Left colon (tissue), 2 donors: ENCODE measurements around the gene HNRNPA0. TPM values are rescaled to one million over a fixed set of nuclear protein-coding genes. Genes with fewer than 3 reads are reported as not detected.
A peak's percentile ranks its signal among the peaks of the same experiment; 100 is the strongest.

Experiments used
- ATAC-seq: fragments of 200-7000 bp; cut with Tn5 transposase; one replicate; pipeline ENCODE4 v1.9.1; 2020; ENCODE audit warnings: mild to moderate bottlenecking, moderate library complexity
- DNase-seq, 2 donors: peaks; one replicate each; pipeline ENCODE4 v3.0.0-alpha.2; 2020
- intact Hi-C, 2 donors: fragments of 100-400 bp; cut with DNase I in 1 of 2; cut with micrococcal nuclease in 1 of 2; formaldehyde crosslinking; loops; one replicate each; pipeline versions ENCODE4 v1.11.2 to v1.14.0; 2022; cut with DNase I, micrococcal nuclease
- total RNA-seq, 2 donors: library from RNA; stranded (reverse); fragmentation: NEBNext Ultra II Directional; extraction: Animal tissue kit (Norgen Biotek cat#: 25700); gene quantifications; one replicate each; pipeline ENCODE4 v1.2.1, GENCODE V29; 2021
- donor health status: DM: no; HTN: no; CAD: no.
- donor health status: DM: yes; HTN: yes; CAD: no.

Gene HNRNPA0
- total RNA-seq, 2 donors from 2014 or later: 21.0 to 22.0 TPM

DNA sequence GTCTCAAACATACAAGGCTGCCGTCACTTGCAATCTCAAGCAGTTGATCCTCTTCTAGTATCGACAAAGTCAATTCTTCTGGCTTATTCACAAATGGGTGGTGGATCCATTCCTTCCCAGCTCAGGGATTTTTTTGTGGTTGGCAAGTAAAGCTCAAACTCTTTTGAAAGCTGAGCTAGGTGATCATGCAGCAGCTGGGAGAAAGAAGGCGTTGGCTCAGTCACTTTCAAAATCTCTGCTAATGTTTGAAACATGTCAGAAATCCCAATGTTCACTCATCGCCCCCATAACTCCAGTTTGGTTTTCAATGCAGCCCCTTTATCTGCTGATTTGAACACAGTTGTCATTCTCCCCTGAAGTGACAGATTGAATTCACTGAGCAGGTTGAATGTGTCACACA is 4.0 kb upstream of the HNRNPA0 start:
- DNase-seq (no peak), ATAC-seq (no peak)
- intact Hi-C loops: no loop called here

- intact Hi-C loops: no loop called here
- ATAC-seq (no peak), DNase-seq (no peak)
These were observed 3.5 kb upstream of the HNRNPA0 start for GRCh38 chr5:137757634-137758033.

DNA sequence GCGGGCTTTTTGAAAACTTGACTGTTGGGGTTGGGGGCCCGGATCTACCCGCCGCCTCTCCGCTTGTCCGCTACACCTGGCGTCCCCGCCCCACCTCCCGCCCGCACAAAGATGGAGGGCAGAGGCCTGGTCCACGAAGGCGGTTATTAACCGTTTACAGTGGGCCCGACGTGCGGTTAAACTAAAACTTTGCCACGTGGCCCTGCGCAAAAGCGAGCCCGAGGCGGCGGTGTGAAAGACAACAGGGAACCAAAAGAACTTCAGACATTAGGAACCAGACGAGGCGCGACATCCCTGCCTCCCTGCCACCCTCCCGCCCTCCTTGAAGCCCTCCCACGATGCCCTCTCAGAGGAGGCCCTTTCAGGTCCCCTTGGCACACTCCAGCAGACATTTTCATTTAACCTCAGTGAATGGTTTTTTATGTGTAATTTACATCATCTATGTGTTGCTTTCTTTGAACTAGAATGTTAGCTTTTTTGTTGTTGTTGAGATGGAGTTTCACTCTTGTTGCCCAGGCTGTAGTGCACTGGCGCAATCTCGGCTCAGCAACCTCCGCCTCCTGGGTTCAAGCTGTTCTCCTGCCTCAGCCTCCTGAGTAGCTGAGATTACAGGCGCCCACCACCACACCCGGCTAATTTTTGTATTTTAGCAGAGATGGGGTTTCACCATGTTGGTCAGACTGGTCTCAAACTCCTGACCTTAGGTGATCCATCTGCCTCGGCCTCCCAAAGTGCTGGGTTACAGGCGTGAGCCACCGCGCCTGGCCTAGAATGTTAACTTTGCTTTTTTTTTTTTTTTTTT is 999 bp upstream of the HNRNPA0 start:
- intact Hi-C loops: no loop called here
- DNase-seq (no peak), ATAC-seq (peak; percentile 38)

GRCh38 chr5:137753691-137754187 is 424 bp downstream of the HNRNPA0 start:
- intact Hi-C loops: no loop called here
- DNase-seq: no peak
- peak; percentile 21 for ATAC-seq

DNA sequence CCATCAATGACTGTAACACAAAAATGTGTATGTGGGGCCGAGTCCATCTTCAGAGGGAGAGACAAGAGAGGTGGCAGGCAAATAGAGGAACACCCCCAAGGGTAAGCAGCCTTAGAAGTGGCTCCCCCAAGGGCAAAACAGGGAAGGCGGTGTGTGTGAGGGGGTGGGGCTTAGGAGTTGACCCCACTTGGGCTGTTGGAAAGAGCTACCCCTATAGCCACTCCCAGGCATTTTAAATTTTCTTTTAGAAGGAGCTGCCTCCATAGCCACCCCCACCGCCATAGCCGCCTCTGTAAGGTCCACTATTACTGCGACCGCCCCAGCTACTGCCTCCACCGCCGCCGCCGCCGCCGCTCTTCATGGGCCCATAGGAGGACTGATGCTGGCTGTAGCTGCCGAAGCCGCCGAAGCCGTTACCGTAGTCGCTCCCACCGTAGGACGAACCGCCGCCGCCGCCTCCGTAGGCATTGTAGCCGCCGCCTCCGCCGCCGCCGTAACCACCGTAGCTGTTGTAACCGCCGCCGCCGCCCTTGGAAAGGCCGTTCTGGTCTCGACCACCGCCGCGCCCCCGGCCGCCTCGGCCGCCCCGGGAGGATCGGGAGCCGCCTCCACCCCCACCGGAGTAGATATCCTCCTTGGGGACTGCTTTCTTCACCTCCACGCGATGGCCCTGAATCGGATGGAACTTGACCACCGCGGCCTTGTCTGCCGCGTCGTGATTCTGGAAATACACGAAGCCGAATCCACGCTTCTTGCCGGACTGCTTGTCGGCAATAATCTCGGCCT is 1.1 kb downstream of the HNRNPA0 start:
- ATAC-seq (peak; percentile 3), DNase-seq (peak; percentile 31 to 72)
- intact Hi-C loops: no loop called here

- DNase-seq (peak in 1 of 2 donors; percentile 32), ATAC-seq (no peak)
- intact Hi-C loops: no loop called here
These were observed 2.2 kb downstream of the HNRNPA0 start for GRCh38 chr5:137751869-137752491.

DNA sequence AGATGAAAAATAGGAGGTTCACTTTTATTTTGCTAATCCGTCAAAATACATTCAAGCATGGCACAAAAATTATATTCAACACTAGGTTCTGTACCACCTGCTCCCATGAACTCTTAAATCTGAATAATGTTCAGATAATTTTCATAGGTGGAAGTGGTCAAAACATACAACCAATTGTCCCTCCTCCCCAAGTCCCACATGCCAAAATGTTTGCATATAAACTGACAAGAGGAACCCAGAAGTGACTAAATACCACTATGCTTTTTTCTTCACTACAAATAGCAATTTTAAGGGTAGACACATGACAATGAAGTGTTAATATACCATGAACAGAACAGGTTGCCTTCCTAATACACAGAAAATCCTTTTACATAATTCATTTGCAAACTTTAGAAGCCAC is 3.7 kb downstream of the HNRNPA0 start:
- intact Hi-C loops: no loop called here
- ATAC-seq (no peak), DNase-seq (no peak)

DNA sequence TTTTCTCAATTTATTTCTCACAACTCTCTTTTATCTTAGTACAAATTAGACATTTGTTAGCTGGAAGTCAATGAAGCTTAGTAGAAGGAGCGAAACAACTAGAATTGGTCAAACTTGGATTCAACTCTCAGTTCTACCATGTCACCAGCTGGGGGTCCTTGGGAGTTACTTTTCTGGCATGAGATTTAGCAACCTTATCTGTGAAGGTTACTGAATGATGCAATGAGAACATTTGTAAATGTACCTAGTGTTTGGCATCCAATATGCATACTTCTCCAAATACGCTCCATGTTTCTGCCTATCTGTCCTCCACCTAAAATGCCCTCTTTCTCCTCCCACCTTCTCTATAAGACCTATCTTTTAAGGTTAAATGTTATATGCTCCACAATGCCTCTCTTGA is 6.3 kb downstream of the HNRNPA0 start:
- no peak for DNase-seq
- no peak for ATAC-seq
- intact Hi-C loops: loop anchor here in 1 of 2 donors (10.0 kb wide), 1 partner anchor 113 kb away; no protein-coding TSS in a partner anchor

GRCh38 chr5:137743031-137743640 is 11.0 kb downstream of the HNRNPA0 start:
- DNase-seq (peak; percentile 39 to 50), ATAC-seq (peak; percentile 82)

GRCh38 chr5:137741718-137742117 is 12.4 kb downstream of the HNRNPA0 start:
- no peak for DNase-seq
- peak; percentile 40 for ATAC-seq
- intact Hi-C loops: loop anchor here (2.0 to 10.0 kb wide), 2 partner anchors 81 to 107 kb away; no protein-coding TSS in a partner anchor

More at GRCh38 chr5:137743031-137743640, 11.0 kb downstream of the HNRNPA0 start:
- intact Hi-C loops: loop anchor here (2.0 to 10.0 kb wide), 2 partner anchors 82 to 108 kb away; no protein-coding TSS in a partner anchor

DNA sequence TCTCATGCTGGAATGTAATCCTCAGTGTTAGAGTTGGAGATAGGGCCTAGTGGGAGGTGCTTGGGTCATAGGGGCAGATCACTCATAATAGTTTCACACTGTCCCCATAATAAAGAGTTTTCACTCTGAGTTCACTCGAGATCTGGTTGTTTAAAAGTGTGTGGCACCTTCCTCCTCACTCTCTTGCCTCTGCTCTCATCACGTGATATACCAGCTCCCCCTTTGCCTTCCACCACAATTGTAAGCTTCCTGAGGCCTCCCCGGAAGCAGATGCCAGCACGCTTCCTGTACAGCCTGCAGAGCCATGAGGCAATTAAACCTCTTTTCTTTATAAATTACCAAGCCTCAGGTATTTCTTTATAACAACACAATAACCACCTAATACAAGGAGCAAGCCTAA is 14.4 kb downstream of the HNRNPA0 start:
- intact Hi-C loops: loop anchor here in 1 of 2 donors (10.0 kb wide), 1 partner anchor 105 kb away; no protein-coding TSS in a partner anchor
- DNase-seq (no peak), ATAC-seq (no peak)

DNA sequence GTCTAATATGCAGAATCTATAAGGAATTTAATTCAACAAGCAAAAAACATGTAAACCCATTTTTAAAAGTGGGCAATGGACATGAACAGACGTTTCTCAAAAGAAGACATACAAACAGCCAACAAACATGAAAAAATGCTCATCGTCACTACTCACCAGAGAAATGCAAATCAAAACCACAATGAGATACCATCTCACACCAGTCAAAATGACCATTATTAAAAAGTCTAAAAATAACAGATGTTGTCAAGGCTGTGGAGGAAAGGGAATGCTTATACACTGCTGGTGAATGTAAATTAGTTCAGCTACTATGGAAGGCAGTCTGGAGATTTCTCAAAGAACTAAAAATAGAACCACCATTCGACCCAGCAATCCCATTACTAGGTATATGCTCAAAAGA is 15.2 kb downstream of the HNRNPA0 start:
- ATAC-seq (no peak), DNase-seq (no peak)
- intact Hi-C loops: no loop called here

DNA sequence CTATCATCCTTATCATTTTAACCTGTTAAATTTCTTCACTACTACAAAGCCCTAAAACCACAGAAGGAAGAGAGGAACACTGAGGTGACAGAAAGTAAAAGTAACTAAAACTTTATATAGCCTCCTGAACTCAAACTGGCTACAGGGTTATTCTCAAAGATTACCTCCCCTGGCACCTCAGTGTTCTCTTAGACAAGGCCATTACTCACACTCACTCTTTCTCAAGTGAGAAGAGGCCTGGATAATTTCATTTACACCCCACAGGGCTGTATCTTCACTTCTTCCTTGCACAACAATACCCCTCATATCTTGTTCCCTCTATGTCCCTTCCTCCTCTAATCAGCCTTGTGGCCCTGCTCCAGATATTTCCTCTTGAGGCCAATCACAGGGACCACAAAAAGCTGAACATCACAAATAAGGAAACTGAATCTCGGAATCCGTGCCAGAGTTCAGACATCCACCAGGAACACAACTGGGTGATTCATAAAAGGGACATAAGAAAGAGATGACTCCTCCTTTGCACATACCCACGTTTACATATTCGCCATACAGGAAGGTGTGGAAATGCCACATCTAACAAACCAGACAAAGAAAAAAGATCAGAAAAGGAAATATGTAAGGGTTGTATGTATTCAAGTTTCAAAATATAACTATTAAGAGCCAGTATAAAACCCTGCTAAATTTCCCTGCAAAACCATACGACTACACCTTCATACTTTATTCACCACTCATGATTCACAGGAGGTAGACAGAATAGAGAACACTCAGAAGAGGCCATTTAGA is 16.6 kb downstream of the HNRNPA0 start:
- intact Hi-C loops: no loop called here
- ATAC-seq: peak; percentile 76
- DNase-seq: peak; percentile 31 to 72

GRCh38 chr5:137736496-137736895 is 17.7 kb downstream of the HNRNPA0 start:
- no peak for ATAC-seq
- no peak for DNase-seq
- intact Hi-C loops: no loop called here

- peak; percentile 30 to 57 for DNase-seq
- ATAC-seq: peak; percentile 56
- intact Hi-C loops: no loop called here
These were observed 18.4 kb downstream of the HNRNPA0 start, which contains the start of gene KLHL3 for GRCh38 chr5:137735555-137736284. TSS of gene KLHL3 (minus strand) at chr5:137736089. CDS start at chr5:137735646, 443 bp downstream.

- DNase-seq: peak; percentile 31 to 43
- peak; percentile 69 for ATAC-seq
- intact Hi-C loops: no loop called here
These were observed 19.1 kb downstream of the HNRNPA0 start for GRCh38 chr5:137734962-137735554.

GRCh38 chr5:137734331-137734730 is 19.8 kb downstream of the HNRNPA0 start:
- no peak for DNase-seq
- ATAC-seq: no peak
- intact Hi-C loops: no loop called here
